H1 (cell line): ENCODE data around the gene ANKS1B. TPM values are rescaled to one million over a fixed set of nuclear protein-coding genes. Genes with fewer than 3 reads are reported as not detected.

ENCODE experiments used
- E2F6 ChIP-seq: IDR thresholded peaks from 2 replicates; pipeline ENCODE4 v1.6.1; 2012; ENCODE audit warnings: inconsistent platforms
- EP300 ChIP-seq, 2 experiments: IDR thresholded peaks; 1 replicate in 1 of 2; 2 replicates in 1 of 2; pipeline ENCODE4 v1.6.1; 2011 to 2012; ENCODE audit warnings: low read depth in 2 of 2, low read length in 2 of 2, mild to moderate bottlenecking in 2 of 2, borderline replicate concordance in 1 of 2, inconsistent platforms in 1 of 2, moderate library complexity in 1 of 2
- SIRT6 ChIP-seq: IDR thresholded peaks from one replicate; pipeline ENCODE4 v1.7.1; 2012; ENCODE audit warnings: low read length, inconsistent platforms
- ZNF274 ChIP-seq: IDR thresholded peaks from 2 replicates; pipeline ENCODE4 v1.7.0; 2012; ENCODE audit warnings: low read length, borderline replicate concordance; ENCODE audit errors: extremely low read depth
- polyA plus RNA-seq, 7 experiments: library from polyadenylated mRNA; depleted of rRNA in 3 of 7; stranded (reverse) in 5 of 7; unstranded in 2 of 7; fragments of >200 nt in 5 of 7; fragments of 200-250 nt in 2 of 7; gene quantifications; 1 replicate in 5 of 7; 2 replicates in 1 of 7; 4 replicates in 1 of 7; pipeline versions ENCODE4 v1.2.1 to v1.2.3, GENCODE V29; 2011 to 2013; ENCODE audit warnings: missing spikeins in 2 of 7, mixed read lengths in 2 of 7
- total RNA-seq: library from RNA; stranded (reverse); fragmentation: NEBNext Ultra II Directional; extraction: Animal tissue kit (Norgen Biotek cat#: 25700); gene quantifications from 2 replicates; pipeline ENCODE4 v1.2.1, GENCODE V29; 2021

The ANKS1B gene
- total and polyA plus RNA-seq, 2 of the 8 experiments (the other 6 are each of a cell fraction or from before 2014, with no cell fraction given), result 2.7 to 6.1 TPM

GRCh38 chr12:98817742-98818141, 1167.0 kb downstream of the ANKS1B start (continued):
- TF ChIP-seq E2F6 (no peak), EP300 (IDR thresholded peaks at IDR 0.05; ENCODE audit: borderline replicate concordance in 1 of 2, low read depth in 2 of 2, low read length in 2 of 2) (no peak), SIRT6 (no peak), ZNF274 (no peak)
